Trophoblast cell (in vitro differentiated cells and primary cell): ENCODE measurements around the gene C1orf146.
"Not testable (repeated sequence)": the region's sequence is repeated elsewhere in the genome, so short reads cannot be mapped to it uniquely, and the experiment has no call there.

Experiments used
- DNase-seq, 2 donors: peaks; one replicate each; pipeline ENCODE4 v3.0.0-alpha.2; 2016
- H2AFZ ChIP-seq: 2 replicates; pipeline ENCODE4 v1.6.1; 2013; ENCODE audit warnings: low read length, moderate library complexity, mild to moderate bottlenecking; ENCODE audit not compliant: insufficient read depth, poor library complexity
- H2AK5ac ChIP-seq: 2 replicates; pipeline ENCODE4 v1.6.1; 2013; ENCODE audit warnings: mild to moderate bottlenecking, low read length
- H2BK120ac ChIP-seq: 2 replicates; pipeline ENCODE4 v1.6.1; 2013; ENCODE audit warnings: low read length, mild to moderate bottlenecking, moderate library complexity; ENCODE audit not compliant: insufficient read depth, poor library complexity
- H2BK12ac ChIP-seq: 2 replicates; pipeline ENCODE4 v1.6.1; 2013; ENCODE audit warnings: mild to moderate bottlenecking, low read length, moderate library complexity
- H2BK5ac ChIP-seq: 2 replicates; pipeline ENCODE4 v1.6.1; 2013; ENCODE audit warnings: low read length, low read depth, moderate library complexity, mild to moderate bottlenecking; ENCODE audit not compliant: poor library complexity
- H3K14ac ChIP-seq: 2 replicates; pipeline ENCODE4 v1.6.1; 2013; ENCODE audit warnings: mild to moderate bottlenecking, low read length
- H3K18ac ChIP-seq: 2 replicates; pipeline ENCODE4 v1.6.1; 2013; ENCODE audit warnings: mild to moderate bottlenecking, low read length
- H3K23ac ChIP-seq: 2 replicates; pipeline ENCODE4 v1.6.1; 2013; ENCODE audit warnings: low read length
- H3K27ac ChIP-seq: 2 replicates; pipeline ENCODE4 v1.5.1; 2013; ENCODE audit warnings: low read depth, mild to moderate bottlenecking, inconsistent platforms, low read length, moderate library complexity
- H3K27me3 ChIP-seq: 2 replicates; pipeline ENCODE4 v1.6.1; 2013; ENCODE audit warnings: inconsistent platforms, mild to moderate bottlenecking, low read length, moderate library complexity; ENCODE audit not compliant: insufficient read depth
- H3K36me3 ChIP-seq, 2 experiments: 1 replicate in 1 of 2; 2 replicates in 1 of 2; pipeline ENCODE4 v1.6.1; 2013; ENCODE audit warnings: low read length in 2 of 2, mild to moderate bottlenecking in 2 of 2, moderate library complexity in 1 of 2; ENCODE audit not compliant: insufficient read depth in 2 of 2, control insufficient read depth in 1 of 2
- H3K4ac ChIP-seq: 2 replicates; pipeline ENCODE4 v1.6.1; 2013; ENCODE audit warnings: low read depth, mild to moderate bottlenecking, low read length, moderate library complexity
- H3K4me1 ChIP-seq, 2 experiments: 1 replicate in 1 of 2; 2 replicates in 1 of 2; pipeline ENCODE4 v1.6.1; 2013; ENCODE audit warnings: low read length in 2 of 2, mild to moderate bottlenecking in 2 of 2, moderate library complexity in 1 of 2; ENCODE audit not compliant: insufficient read depth in 2 of 2, control insufficient read depth in 1 of 2
- H3K4me2 ChIP-seq: 2 replicates; pipeline ENCODE4 v1.6.1; 2013; ENCODE audit warnings: inconsistent platforms, mild to moderate bottlenecking, low read length, moderate library complexity
- H3K4me3 ChIP-seq: 2 replicates; pipeline ENCODE4 v1.5.1; 2013; ENCODE audit warnings: mild to moderate bottlenecking, low read depth, low read length, inconsistent platforms
- H3K79me1 ChIP-seq: one replicate; pipeline ENCODE4 v1.6.1; 2013; ENCODE audit warnings: low read length
- H3K79me2 ChIP-seq: 2 replicates; pipeline ENCODE4 v1.6.1; 2013; ENCODE audit warnings: low read length, mild to moderate bottlenecking; ENCODE audit not compliant: control insufficient read depth, insufficient read depth, poor library complexity
- H3K9ac ChIP-seq: 2 replicates; pipeline ENCODE4 v1.6.1; 2013; ENCODE audit warnings: mild to moderate bottlenecking, low read length
- H3K9me3 ChIP-seq: 2 replicates; pipeline ENCODE4 v1.6.1; 2013; ENCODE audit warnings: low read depth, mild to moderate bottlenecking, control low read depth, inconsistent platforms, low read length; ENCODE audit not compliant: insufficient read depth
- H4K12ac ChIP-seq: 2 replicates; pipeline ENCODE4 v1.6.1; 2013; ENCODE audit warnings: low read depth, mild to moderate bottlenecking, low read length, moderate library complexity
- H4K8ac ChIP-seq: 2 replicates; pipeline ENCODE4 v1.6.1; 2013; ENCODE audit warnings: low read depth, mild to moderate bottlenecking, low read length, moderate library complexity
- H4K91ac ChIP-seq: one replicate; pipeline ENCODE4 v1.6.1; 2013; ENCODE audit warnings: low read depth, mild to moderate bottlenecking, low read length, moderate library complexity
- WGBS: extraction: QIAGEN DNeasy Blood & Tissue Kit; methylation state at CpG from one replicate; pipeline ENCODE4 v1.1.7; 2013; ENCODE audit warnings: missing lambda C conversion rate; ENCODE audit not compliant: insufficient read length, insufficient coverage; ENCODE audit errors: extremely low coverage; 5-methylcytosine and 5-hydroxymethylcytosine counted together

C1orf146 gene

GRCh38 chr1:92276082-92276481, 58.4 kb downstream of the C1orf146 start:
- DNase-seq: no peak
- H2BK120ac ChIP-seq: no peak overlapping the region
- H2AFZ ChIP-seq: no peak overlapping the region

DNA sequence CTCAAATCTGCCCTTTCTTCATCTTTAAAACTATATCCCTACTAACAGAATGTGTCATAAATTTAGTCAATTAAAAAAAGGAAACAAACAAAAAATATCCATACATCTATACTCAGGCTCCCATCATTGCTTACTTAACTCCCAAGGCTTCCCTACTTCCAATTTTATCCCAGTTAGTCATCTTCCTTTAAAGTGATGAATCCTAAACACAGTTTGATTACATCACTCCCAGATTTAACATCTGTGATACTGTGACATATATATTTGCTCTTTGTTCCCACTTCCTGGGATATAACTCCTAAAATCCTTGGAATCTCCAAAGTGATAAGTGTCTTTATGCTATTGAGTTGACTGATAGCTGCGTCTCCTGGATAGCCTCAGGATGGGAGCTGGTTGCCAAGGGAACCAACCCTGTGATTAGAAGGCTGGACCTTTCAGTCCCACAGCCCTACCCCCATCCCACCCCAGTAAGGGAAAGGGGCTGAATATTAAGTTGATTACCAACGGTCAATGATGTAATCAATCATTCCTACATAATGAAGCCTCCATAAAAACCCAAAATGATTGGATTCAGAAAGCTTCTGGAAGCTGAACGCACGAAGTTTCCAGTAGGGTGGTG, 59.5 kb downstream of the C1orf146 start:
- no peak for DNase-seq
- H3K4ac ChIP-seq: no peak overlapping the region
- H4K12ac ChIP-seq: no peak overlapping the region
- H3K27me3 ChIP-seq: no peaks in the 10 kb centered on the region
- peaks cover 4% of the 10 kb centered on the region for H3K9me3 ChIP-seq
- no peak overlapping the region for H3K27ac ChIP-seq
- H2AFZ ChIP-seq: no peak overlapping the region
- H3K36me3 ChIP-seq: peaks cover 13 to 15% of the 10 kb centered on the region in 2 experiments
- no peak overlapping the region for H2BK5ac ChIP-seq
- H4K91ac ChIP-seq: no peak overlapping the region
- no peak overlapping the region for H3K23ac ChIP-seq
- H2AK5ac ChIP-seq: no peak overlapping the region
- H3K4me2 ChIP-seq: no peak overlapping the region
- H3K4me3 ChIP-seq: no peak overlapping the region
- H2BK120ac ChIP-seq: no peak overlapping the region
- H3K9ac ChIP-seq: no peak overlapping the region
- H3K79me1 ChIP-seq: no peaks in the 10 kb centered on the region
- no peak overlapping the region for H3K14ac ChIP-seq
- WGBS: no CpG with 5 or more reads among the region's 4 CpGs
- no peak overlapping the region for H3K18ac ChIP-seq
- H2BK12ac ChIP-seq: no peak overlapping the region
- no peaks in the 10 kb centered on the region for H3K79me2 ChIP-seq
- no peaks in the 10 kb centered on the region for H3K4me1 ChIP-seq
- no peak overlapping the region for H4K8ac ChIP-seq

More at GRCh38 chr1:92276082-92276481, 58.4 kb downstream of the C1orf146 start:
- Histone ChIP-seq H3K79me2 (no peaks in the 10 kb centered on the region), H3K23ac (no peak overlapping the region), H3K27ac (no peak overlapping the region), H3K4me1 (no peaks in the 10 kb centered on the region), H3K9me3 (peaks cover 4% of the 10 kb centered on the region), H2BK12ac (no peak overlapping the region), H3K4me2 (no peak overlapping the region), H3K4me3 (no peak overlapping the region), H3K9ac (no peak overlapping the region), H3K18ac (no peak overlapping the region), H2BK5ac (no peak overlapping the region), H3K14ac (no peak overlapping the region), H4K12ac (no peak overlapping the region), H3K27me3 (no peaks in the 10 kb centered on the region), H4K8ac (no peak overlapping the region), H4K91ac (no peak overlapping the region), H2AK5ac (no peak overlapping the region), H3K36me3 (peaks cover 13 to 15% of the 10 kb centered on the region in 2 experiments), H3K79me1 (no peaks in the 10 kb centered on the region), H3K4ac (no peak overlapping the region)
- WGBS: no CpG with 5 or more reads among the region's 3 CpGs

DNA sequence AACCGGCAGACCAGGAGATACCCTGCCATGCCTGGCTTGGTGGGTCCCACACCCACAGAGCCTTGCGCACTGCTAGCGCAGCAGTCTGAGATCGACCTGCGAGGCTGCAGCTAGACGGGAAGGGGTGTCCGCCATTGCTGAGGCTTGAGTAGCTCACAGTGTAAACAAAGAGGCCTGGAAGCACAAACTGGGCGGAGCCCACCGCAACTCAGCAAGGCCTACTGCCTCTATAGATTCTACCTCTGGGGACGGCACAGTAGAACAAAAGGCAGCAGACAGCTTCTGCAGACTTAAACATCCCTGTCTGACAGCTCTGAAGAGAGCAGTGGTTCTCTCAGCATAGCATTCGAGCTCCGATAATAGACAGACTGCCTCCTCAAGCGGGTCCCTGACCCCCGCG, 62.1 kb downstream of the C1orf146 start:
- not testable (repeated sequence) for H3K79me1 ChIP-seq, H3K9me3 ChIP-seq, H2AK5ac ChIP-seq, H3K27ac ChIP-seq, H2BK120ac ChIP-seq, DNase-seq, H3K4me2 ChIP-seq, H2BK5ac ChIP-seq, H3K14ac ChIP-seq, H3K23ac ChIP-seq, H2BK12ac ChIP-seq, H3K4me1 ChIP-seq, H3K4me3 ChIP-seq, H3K27me3 ChIP-seq, H3K79me2 ChIP-seq, H4K91ac ChIP-seq, H2AFZ ChIP-seq, H3K4ac ChIP-seq, H4K8ac ChIP-seq, H4K12ac ChIP-seq, H3K9ac ChIP-seq, H3K18ac ChIP-seq
- WGBS: no CpG with 5 or more reads among the region's 15 CpGs
- H3K36me3 ChIP-seq: peaks cover 8 to 13% of the 10 kb centered on the region in 2 experiments

GRCh38 chr1:92281411-92281810, 63.7 kb downstream of the C1orf146 start:
- H3K27ac ChIP-seq, H3K18ac ChIP-seq, H3K9me3 ChIP-seq, H2BK120ac ChIP-seq, H3K4ac ChIP-seq, H3K36me3 ChIP-seq, H3K4me2 ChIP-seq, H3K79me2 ChIP-seq, H3K4me3 ChIP-seq, H4K8ac ChIP-seq, H3K27me3 ChIP-seq, H2BK5ac ChIP-seq, DNase-seq, H2BK12ac ChIP-seq, H4K91ac ChIP-seq, H3K14ac ChIP-seq, H3K4me1 ChIP-seq, H3K79me1 ChIP-seq, H3K23ac ChIP-seq, H4K12ac ChIP-seq, H2AFZ ChIP-seq, H2AK5ac ChIP-seq, H3K9ac ChIP-seq: not testable (repeated sequence)
- no CpG with 5 or more reads among the region's 2 CpGs for WGBS
